ENCODE measurements around the gene TXNDC12.
A peak's percentile ranks its signal among the peaks of the same experiment; 100 is the strongest.
"Not testable (repeated sequence)": the region's sequence is repeated elsewhere in the genome, so short reads cannot be mapped to it uniquely, and the experiment has no call there.

TXNDC12 gene

GRCh38 chr1:52055066-52055865 lies at the start of gene TXNDC12:
Gene TXNDC12 (minus strand): TSS chr1:52055191. CDS start chr1:52055096, 95 bp downstream.
- peak; percentile 83 for DNase-seq

GRCh38 chr1:52102336-52103013 lies 47.5 kb upstream of the TXNDC12 start:
- no peak for DNase-seq

- DNase-seq, result no peak
Observed at GRCh38 chr1:52098139-52098871, 43.3 kb upstream of the TXNDC12 start.

- no peak for DNase-seq
Observed at GRCh38 chr1:52096216-52096615, 41.2 kb upstream of the TXNDC12 start.

- not testable (repeated sequence) for DNase-seq
Observed at GRCh38 chr1:52094300-52094699, 39.3 kb upstream of the TXNDC12 start.

GRCh38 chr1:52087892-52088291 lies 32.9 kb upstream of the TXNDC12 start:
- DNase-seq, result not testable (repeated sequence)

GRCh38 chr1:52080014-52080415 lies 25.0 kb upstream of the TXNDC12 start:
- no peak for DNase-seq

GRCh38 chr1:52077277-52077676 lies 22.3 kb upstream of the TXNDC12 start:
- not testable (repeated sequence) for DNase-seq

- no peak for DNase-seq
Observed at GRCh38 chr1:52072291-52072690, 17.3 kb upstream of the TXNDC12 start.

- no peak for DNase-seq
Observed at GRCh38 chr1:52070704-52071103, 15.7 kb upstream of the TXNDC12 start.

GRCh38 chr1:52063192-52063591 lies 8.2 kb upstream of the TXNDC12 start:
- DNase-seq, result no peak

GRCh38 chr1:52060822-52061221 lies 5.8 kb upstream of the TXNDC12 start:
- no peak for DNase-seq

- DNase-seq, result no peak
Observed at GRCh38 chr1:52059888-52060287, 4.9 kb upstream of the TXNDC12 start.

- no peak for DNase-seq
Observed at GRCh38 chr1:52059321-52059720, 4.3 kb upstream of the TXNDC12 start.

GRCh38 chr1:52057876-52058415 lies 3.0 kb upstream of the TXNDC12 start:
- DNase-seq, result no peak

- no peak for DNase-seq
Observed at GRCh38 chr1:52057255-52057654, 2.3 kb upstream of the TXNDC12 start.

GRCh38 chr1:52056937-52057231 lies 1.9 kb upstream of the TXNDC12 start:
- DNase-seq, result no peak

GRCh38 chr1:52056163-52056936 lies 1.4 kb upstream of the TXNDC12 start, which contains the start of gene BTF3L4:
Gene BTF3L4 (plus strand): TSS chr1:52056295. CDS start chr1:52059848, 3,553 bp downstream.
- peak; percentile 97 for DNase-seq

- DNase-seq, result no peak
Observed at GRCh38 chr1:52055866-52056162, 823 bp upstream of the TXNDC12 start.

- DNase-seq, result no peak
Observed at GRCh38 chr1:52054496-52055065, 410 bp downstream of the TXNDC12 start.

GRCh38 chr1:52053862-52054261 lies 1.1 kb downstream of the TXNDC12 start:
- no peak for DNase-seq

- DNase-seq, result not testable (repeated sequence)
Observed at GRCh38 chr1:52049337-52049736, 5.7 kb downstream of the TXNDC12 start.
